SK-N-SH (cell line): ENCODE data around the gene SLC8A1. TPM values are rescaled to one million over a fixed set of nuclear protein-coding genes. Genes with fewer than 3 reads are reported as not detected.
A peak's percentile ranks its signal among the peaks of the same experiment; 100 is the strongest.

Source experiments
- CTCF ChIA-PET: fragments of 300-600, 350-600 bp; formaldehyde crosslinking; extraction: SDS; loops from one replicate; lab custom pipeline; 2021; lab: Yijun Ruan, JAX
- POLR2A ChIA-PET: fragments of 350-600 bp; sonication (Branson Sonifier 250); formaldehyde crosslinking; extraction: SDS; loops from one replicate; lab custom pipeline; 2020; ENCODE audit warnings: antibody characterized with exemption, inconsistent platforms; lab: Yijun Ruan, JAX
- DNase-seq: peaks from one replicate; pipeline ENCODE4 v3.0.0; 2012
- H2AFZ ChIP-seq: fragments of 200-600 bp; sonication (generic); 2 replicates; pipeline ENCODE4 v1.8.1; 2016; ENCODE audit warnings: antibody characterized with exemption, mild to moderate bottlenecking, low read depth
- H3F3A ChIP-seq: fragments of 200-600 bp; sonication (generic); replicated peaks from 2 replicates; pipeline ENCODE3; 2016; ENCODE audit warnings: antibody characterized with exemption, mild to moderate bottlenecking; ENCODE audit not compliant: insufficient read depth
- H3K27ac ChIP-seq, 2 experiments: fragments of 200-500 bp in 1 of 2; fragments of 200-600 bp in 1 of 2; sonication (Bioruptor generic) in 1 of 2; sonication (generic), shearing (Covaris generic) in 1 of 2; 2 replicates each; pipeline versions ENCODE4 v1.5.1 to v1.6.1; 2014 to 2016; ENCODE audit warnings: low read depth in 2 of 2, inconsistent platforms in 1 of 2, low read length in 1 of 2, mild to moderate bottlenecking in 1 of 2, mixed read lengths in 1 of 2
- H3K27me3 ChIP-seq: fragments of 200-600 bp; sonication (generic), shearing (Covaris generic); 2 replicates; pipeline ENCODE4 v1.6.1; 2016; ENCODE audit warnings: mixed run types; ENCODE audit not compliant: insufficient read depth
- H3K36me3 ChIP-seq, 2 experiments: fragments of 200-500 bp in 1 of 2; fragments of 200-600 bp in 1 of 2; sonication (Bioruptor generic) in 1 of 2; sonication (generic) in 1 of 2; replicated peaks in 1 of 2; 2 replicates each; pipeline versions ENCODE3 to v1.5.1; 2014 to 2016; ENCODE audit warnings: low read length in 1 of 2, mild to moderate bottlenecking in 1 of 2; ENCODE audit not compliant: insufficient read depth in 2 of 2, control insufficient read depth in 1 of 2
- H3K4me1 ChIP-seq, 2 experiments: fragments of 200-500 bp in 1 of 2; fragments of 200-600 bp in 1 of 2; sonication (Bioruptor generic) in 1 of 2; sonication (generic), shearing (Covaris generic) in 1 of 2; 2 replicates each; pipeline versions ENCODE4 v1.5.1 to v1.6.1; 2014 to 2016; ENCODE audit warnings: low read depth in 1 of 2, low read length in 1 of 2, mixed run types in 1 of 2; ENCODE audit not compliant: insufficient read depth in 2 of 2, control insufficient read depth in 1 of 2
- H3K4me2 ChIP-seq: fragments of 200-600 bp; sonication (generic), shearing (Covaris generic); 2 replicates; pipeline ENCODE4 v1.6.1; 2017; ENCODE audit warnings: mixed run types
- H3K4me3 ChIP-seq, 2 experiments: fragments of 200-500 bp in 1 of 2; fragments of 200-600 bp in 1 of 2; sonication (Bioruptor generic) in 1 of 2; sonication (generic), shearing (Covaris generic) in 1 of 2; 2 replicates each; pipeline versions ENCODE4 v1.5.1 to v1.8.1; 2014 to 2016; ENCODE audit warnings: low read depth in 2 of 2, inconsistent platforms in 1 of 2, low read length in 1 of 2, mild to moderate bottlenecking in 1 of 2, mixed read lengths in 1 of 2, moderate library complexity in 1 of 2
- H3K79me2 ChIP-seq: fragments of 200-600 bp; sonication (generic); 2 replicates; pipeline ENCODE4 v1.8.1; 2017; ENCODE audit warnings: mild to moderate bottlenecking; ENCODE audit not compliant: insufficient read depth
- H3K9ac ChIP-seq: fragments of 200-600 bp; sonication (generic); 2 replicates; pipeline ENCODE4 v1.6.1; 2017; ENCODE audit warnings: mixed run types
- H3K9me2 ChIP-seq: fragments of 200-600 bp; sonication (generic); 2 replicates; pipeline ENCODE4 v1.6.1; 2017; ENCODE audit warnings: mixed run types
- H3K9me3 ChIP-seq: fragments of 200-600 bp; sonication (generic); 2 replicates; pipeline ENCODE4 v1.6.1; 2017; ENCODE audit warnings: mixed run types, mild to moderate bottlenecking, moderate library complexity
- H4K20me1 ChIP-seq: fragments of 200-600 bp; sonication (generic); 2 replicates; pipeline ENCODE4 v1.6.1; 2017; ENCODE audit warnings: mild to moderate bottlenecking, mixed run types; ENCODE audit not compliant: insufficient read depth
- CHD2 ChIP-seq: fragments of 150-350 bp; IDR thresholded peaks from 2 replicates; pipeline ENCODE4 v1.6.1; 2018; ENCODE audit warnings: low read length; ENCODE audit not compliant: partially characterized antibody
- CTCF ChIP-seq: fragments of 200-600 bp; sonication (generic); IDR thresholded peaks from 2 replicates; pipeline ENCODE4 v1.6.1; 2017; ENCODE audit warnings: antibody characterized with exemption, mild to moderate bottlenecking, moderate library complexity
- EP300 ChIP-seq, 2 experiments: IDR thresholded peaks; 2 replicates each; pipeline versions ENCODE4 v1.4.0 to v1.6.1; 2012; ENCODE audit warnings: borderline replicate concordance in 1 of 2, low read depth in 1 of 2, low read length in 1 of 2
- FOSL2 ChIP-seq: IDR thresholded peaks from 2 replicates; pipeline ENCODE4 v1.4.0; 2012; ENCODE audit warnings: low read depth, mild to moderate bottlenecking, moderate library complexity, borderline replicate concordance
- FOXM1 ChIP-seq: IDR thresholded peaks from 2 replicates; pipeline ENCODE4 v1.4.0; 2012; ENCODE audit warnings: low read depth, mild to moderate bottlenecking
- GATA2 ChIP-seq: sonication (generic); formaldehyde crosslinking; IDR thresholded peaks from 2 replicates; pipeline ENCODE4 v1.5.0; 2020; ENCODE audit warnings: mild to moderate bottlenecking, missing genetic modification reagents
- JUND ChIP-seq: IDR thresholded peaks from 2 replicates; pipeline ENCODE4 v1.4.0; 2012
- MAX ChIP-seq: IDR thresholded peaks from 2 replicates; pipeline ENCODE4 v1.4.0; 2012; ENCODE audit warnings: low read depth
- MEF2A ChIP-seq: IDR thresholded peaks from 2 replicates; pipeline ENCODE4 v1.4.0; 2012; ENCODE audit warnings: low read depth, borderline replicate concordance
- NFIC ChIP-seq: IDR thresholded peaks from 2 replicates; pipeline ENCODE4 v1.4.0; 2012; ENCODE audit warnings: borderline replicate concordance
- NRF1 ChIP-seq: IDR thresholded peaks from 2 replicates; pipeline ENCODE4 v1.6.1; 2012; ENCODE audit warnings: low read depth, mild to moderate bottlenecking, low read length
- PBX3 ChIP-seq: IDR thresholded peaks from 2 replicates; pipeline ENCODE4; 2012
- RAD21 ChIP-seq: IDR thresholded peaks from 2 replicates; pipeline ENCODE4 v1.6.1; 2012; ENCODE audit warnings: mild to moderate bottlenecking, low read length
- RCOR1 ChIP-seq: fragments of 150-350 bp; IDR thresholded peaks from 2 replicates; pipeline ENCODE4 v1.6.1; 2017; ENCODE audit warnings: antibody characterized with exemption, low read length
- SIN3A ChIP-seq: IDR thresholded peaks from 2 replicates; pipeline ENCODE4 v1.6.1; 2012; ENCODE audit warnings: low read depth, mild to moderate bottlenecking, low read length, moderate library complexity, borderline replicate concordance
- TAF1 ChIP-seq: IDR thresholded peaks from 2 replicates; pipeline ENCODE4 v1.6.1; 2012; ENCODE audit warnings: low read depth, mild to moderate bottlenecking, low read length, moderate library complexity, borderline replicate concordance
- TCF12 ChIP-seq: IDR thresholded peaks from 2 replicates; pipeline ENCODE4 v1.4.0; 2012
- USF1 ChIP-seq: IDR thresholded peaks from 2 replicates; pipeline ENCODE4 v1.4.0; 2012; ENCODE audit warnings: low read depth, borderline replicate concordance
- USF2 ChIP-seq: fragments of 150-350 bp; IDR thresholded peaks from 2 replicates; pipeline ENCODE4 v1.6.1; 2017; ENCODE audit warnings: antibody characterized with exemption, low read length, low read depth, borderline replicate concordance
- WGBS: methylation state at CpG from one replicate; pipeline ENCODE4 v1.1.6; 2017; ENCODE audit warnings: low lambda C conversion rate; 5-methylcytosine and 5-hydroxymethylcytosine counted together
- polyA plus RNA-seq, 3 experiments: library from polyadenylated mRNA; depleted of rRNA; stranded (reverse); fragments of >200 nt; gene quantifications; 2 replicates each; pipeline ENCODE4 v1.2.3, GENCODE V29; 2012

SLC8A1 gene
- polyA plus RNA-seq, 1 of the 3 experiments (the other 2 are of a cell fraction), result 3.2 TPM

GRCh38 chr2:40199771-40200170 is 252.1 kb downstream of the SLC8A1 start (continued):
- TF ChIP-seq FOSL2 (0 out of 2 replicates have a peak, but pooled peaks have one; percentile 12), USF1 (no peak), TCF12 (peak; percentile 97), JUND (peak; percentile 73), NFIC (peak; percentile 71; the same call in 1 of the 2 replicates), SIN3A (no peak), PBX3 (peak; percentile 95), CTCF (no peak), FOXM1 (peak; percentile 55; the same call in 1 of the 2 replicates), MAX (no peak), NRF1 (no peak), USF2 (no peak), RCOR1 (no peak), MEF2A (no peak), TAF1 (no peak)

GRCh38 chr2:40197121-40197520 is 254.8 kb downstream of the SLC8A1 start:
- Histone ChIP-seq H3K27me3 (no peaks in the 10 kb centered on the region), H3K36me3 (no peaks in the 10 kb centered on the region), H3K9ac (no peak overlapping the region), H3K4me1 (peaks cover 4 to 24% of the 10 kb centered on the region in 2 experiments; a peak in 2 of 4 replicates), H4K20me1 (no peaks in the 10 kb centered on the region), H3K4me3 (no peak overlapping the region; a peak in 1 of 4 replicates), H3K79me2 (no peaks in the 10 kb centered on the region), H3K9me3 (no peaks in the 10 kb centered on the region), H2AFZ (no peak overlapping the region), H3K27ac (no peak overlapping the region), H3K9me2 (no peaks in the 10 kb centered on the region), H3K4me2 (no peak overlapping the region), H3F3A (no peaks in the 10 kb centered on the region)
- CTCF ChIA-PET, result interaction anchor here (0.5 to 2.1 kb wide), 4 partner anchors 16 to 1502 kb away, joined by 3 to 10 read pairs (median 3); no protein-coding TSS in a partner anchor
- POLR2A ChIA-PET, result no interaction called here
- DNase-seq, result peak; percentile 9
- 40% methylated on average over 5 of the region's 5 CpGs for WGBS
- TF ChIP-seq GATA2 (CRISPR knock-in tag) (peak; percentile 43; the same call in 1 of the 2 replicates), SIN3A (no peak), TCF12 (no peak), EP300 (IDR thresholded peaks at IDR 0.05; ENCODE audit: borderline replicate concordance in 1 of 2, low read depth in 1 of 2, low read length in 1 of 2) (0 out of 4 replicates have a peak, but pooled peaks of 1 of the 2 experiments have one; percentile 14), CHD2 (peak; percentile 10), RAD21 (peak; percentile 33; the same call in 1 of the 2 replicates), RCOR1 (peak; percentile 50; the same call in 1 of the 2 replicates)
